PFSK-1 (cell line): ENCODE measurements around the gene C19orf73.

Experiments
- FOXP2 ChIP-seq: optimal IDR thresholded peaks from 2 replicates; pipeline ENCODE3; 2011; ENCODE audit warnings: borderline replicate concordance, control low read depth, inconsistent platforms; ENCODE audit not compliant: insufficient read depth; ENCODE audit errors: extremely low read length, extremely low read depth
- POLR2AphosphoS5 ChIP-seq: IDR thresholded peaks from 2 replicates; pipeline ENCODE4 v1.6.1; 2012; ENCODE audit warnings: low read depth, mild to moderate bottlenecking, control low read depth, low read length, moderate library complexity
- SIN3A ChIP-seq: IDR thresholded peaks from 2 replicates; pipeline ENCODE4 v1.6.1; 2012; ENCODE audit warnings: mild to moderate bottlenecking, low read length, moderate library complexity, borderline replicate concordance; ENCODE audit not compliant: insufficient read depth
- TAF1 ChIP-seq: IDR thresholded peaks from 2 replicates; pipeline ENCODE4 v1.6.1; 2012; ENCODE audit warnings: low read length, control low read depth, borderline replicate concordance; ENCODE audit not compliant: insufficient read depth
- TF ChIP-seq, protein P1 (sequence below), 2 experiments: IDR thresholded peaks; 2 replicates each; pipeline versions ENCODE4 v1.6.1 to v1.8.0; 2011 to 2012; ENCODE audit warnings: low read depth in 2 of 2, low read length in 2 of 2, control low read depth in 1 of 2, inconsistent platforms in 1 of 2, mild to moderate bottlenecking in 1 of 2, moderate library complexity in 1 of 2; ENCODE audit not compliant: insufficient read depth in 1 of 2

Gene C19orf73

DNA sequence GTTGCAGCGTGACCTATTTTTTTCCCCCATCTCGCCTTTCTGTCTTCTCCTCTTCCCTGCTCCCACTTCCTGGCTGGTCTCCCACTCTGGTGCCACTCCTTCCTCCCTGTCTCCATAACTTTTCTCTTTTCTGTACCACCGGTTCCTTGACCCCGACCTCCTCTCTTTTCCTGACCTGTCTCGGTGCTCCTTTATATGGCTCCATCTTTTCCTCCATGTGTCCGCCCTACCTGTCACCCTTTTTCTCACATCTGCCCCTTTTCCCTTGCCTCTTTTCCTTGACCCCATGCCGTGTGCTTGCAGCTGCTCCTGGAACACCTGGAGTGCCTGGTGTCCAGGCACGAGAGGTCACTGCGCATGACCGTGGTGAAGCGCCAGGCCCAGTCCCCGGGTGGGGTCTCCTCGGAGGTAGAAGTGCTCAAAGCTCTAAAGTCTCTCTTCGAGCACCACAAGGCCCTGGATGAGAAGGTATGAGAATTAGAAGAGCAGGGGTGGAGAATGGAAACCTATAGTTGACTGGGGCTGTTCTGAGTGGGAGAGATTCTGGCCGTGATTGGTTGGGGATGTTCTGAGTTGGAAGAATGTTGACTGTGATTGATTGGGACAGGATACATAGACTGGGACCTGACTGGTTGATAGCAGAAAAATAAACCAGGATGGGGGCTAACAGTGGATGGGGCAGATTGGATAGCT is 9.7 kb upstream of the C19orf73 start:
- TF ChIP-seq POLR2AphosphoS5, result no peak
- 0 out of 2 replicates have a peak, but pooled peaks have one; percentile 4 for TF ChIP-seq SIN3A
- TF ChIP-seq TAF1, result peak; percentile 43; the same call in 1 of the 2 replicates
- no peak for TF ChIP-seq FOXP2

DNA sequence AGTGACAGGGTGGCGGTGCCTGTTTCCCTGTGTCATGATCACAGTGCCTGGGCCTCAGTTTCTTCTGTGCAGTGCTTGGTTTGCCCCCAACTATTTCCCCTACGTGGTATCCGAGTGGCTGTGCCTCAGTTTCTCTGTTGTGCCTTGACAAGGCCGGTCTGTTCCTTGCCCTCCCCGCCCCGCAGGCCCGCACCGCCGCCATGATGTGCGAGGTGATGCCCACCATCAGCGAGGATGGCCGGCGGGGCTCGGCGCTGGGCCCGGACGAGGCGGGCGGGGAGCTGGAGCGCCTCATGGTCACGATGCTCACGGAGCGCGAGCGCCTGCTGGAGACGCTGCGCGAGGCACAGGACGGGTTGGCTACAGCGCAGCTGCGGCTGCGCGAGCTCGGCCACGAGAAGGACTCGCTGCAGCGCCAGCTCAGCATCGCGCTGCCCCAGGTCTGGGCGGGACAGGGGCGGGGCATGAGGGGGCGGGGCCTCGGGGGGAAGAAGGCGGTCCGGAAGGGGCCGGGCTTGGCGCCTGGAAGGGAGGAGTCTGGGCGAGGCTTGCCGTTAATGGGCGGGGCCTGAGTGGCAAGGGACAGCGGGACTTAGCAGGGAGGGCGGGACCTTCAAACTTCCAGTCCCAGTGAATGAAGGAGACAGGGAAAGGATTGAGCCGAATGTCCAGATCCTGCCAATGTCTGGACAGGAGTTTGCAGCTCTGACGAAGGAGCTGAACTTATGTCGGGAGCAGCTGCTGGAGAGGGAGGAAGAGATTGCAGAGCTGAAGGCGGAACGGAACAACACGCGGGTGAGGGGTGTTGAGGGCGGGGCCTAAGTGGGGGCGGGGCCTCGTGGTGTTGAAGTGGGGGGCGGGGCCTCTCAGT is 9.0 kb upstream of the C19orf73 start:
- TF ChIP-seq TAF1, result no peak; the same call in 1 of the 2 replicates
- TF ChIP-seq, protein P1, sequence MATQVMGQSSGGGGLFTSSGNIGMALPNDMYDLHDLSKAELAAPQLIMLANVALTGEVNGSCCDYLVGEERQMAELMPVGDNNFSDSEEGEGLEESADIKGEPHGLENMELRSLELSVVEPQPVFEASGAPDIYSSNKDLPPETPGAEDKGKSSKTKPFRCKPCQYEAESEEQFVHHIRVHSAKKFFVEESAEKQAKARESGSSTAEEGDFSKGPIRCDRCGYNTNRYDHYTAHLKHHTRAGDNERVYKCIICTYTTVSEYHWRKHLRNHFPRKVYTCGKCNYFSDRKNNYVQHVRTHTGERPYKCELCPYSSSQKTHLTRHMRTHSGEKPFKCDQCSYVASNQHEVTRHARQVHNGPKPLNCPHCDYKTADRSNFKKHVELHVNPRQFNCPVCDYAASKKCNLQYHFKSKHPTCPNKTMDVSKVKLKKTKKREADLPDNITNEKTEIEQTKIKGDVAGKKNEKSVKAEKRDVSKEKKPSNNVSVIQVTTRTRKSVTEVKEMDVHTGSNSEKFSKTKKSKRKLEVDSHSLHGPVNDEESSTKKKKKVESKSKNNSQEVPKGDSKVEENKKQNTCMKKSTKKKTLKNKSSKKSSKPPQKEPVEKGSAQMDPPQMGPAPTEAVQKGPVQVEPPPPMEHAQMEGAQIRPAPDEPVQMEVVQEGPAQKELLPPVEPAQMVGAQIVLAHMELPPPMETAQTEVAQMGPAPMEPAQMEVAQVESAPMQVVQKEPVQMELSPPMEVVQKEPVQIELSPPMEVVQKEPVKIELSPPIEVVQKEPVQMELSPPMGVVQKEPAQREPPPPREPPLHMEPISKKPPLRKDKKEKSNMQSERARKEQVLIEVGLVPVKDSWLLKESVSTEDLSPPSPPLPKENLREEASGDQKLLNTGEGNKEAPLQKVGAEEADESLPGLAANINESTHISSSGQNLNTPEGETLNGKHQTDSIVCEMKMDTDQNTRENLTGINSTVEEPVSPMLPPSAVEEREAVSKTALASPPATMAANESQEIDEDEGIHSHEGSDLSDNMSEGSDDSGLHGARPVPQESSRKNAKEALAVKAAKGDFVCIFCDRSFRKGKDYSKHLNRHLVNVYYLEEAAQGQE (IDR thresholded peaks at IDR 0.05; ENCODE audit: insufficient read depth in 1 of 2, low read depth in 2 of 2, low read length in 2 of 2), result peak; percentile 31 to 39; a peak in 1 of 4 replicates
- TF ChIP-seq FOXP2, result peak; percentile 91
- no peak for TF ChIP-seq POLR2AphosphoS5
- 0 out of 2 replicates have a peak, but pooled peaks have one; percentile 75 for TF ChIP-seq SIN3A

DNA sequence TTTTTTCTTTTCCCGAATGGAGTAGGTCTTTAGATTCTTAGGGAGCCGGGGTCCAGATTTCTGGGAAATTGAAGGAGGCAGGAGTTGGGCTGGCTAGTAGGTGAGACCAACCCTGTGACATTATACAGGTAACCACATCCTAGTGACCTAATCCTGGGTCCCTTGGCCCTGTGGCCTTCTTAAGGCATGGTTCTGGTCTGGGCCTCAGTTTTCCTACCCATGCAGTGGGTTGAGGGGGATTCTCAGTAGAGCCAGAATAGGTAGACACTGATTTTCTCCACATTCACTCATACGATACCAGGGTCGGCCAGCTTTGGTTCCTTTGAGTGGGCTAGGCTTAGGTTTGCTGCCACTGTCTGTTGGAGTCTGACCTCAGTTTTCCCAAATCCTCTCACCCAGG is 7.6 kb upstream of the C19orf73 start:
- TF ChIP-seq, protein P1 (IDR thresholded peaks at IDR 0.05; ENCODE audit: insufficient read depth in 1 of 2, low read depth in 2 of 2, low read length in 2 of 2), result no peak
- no peak for TF ChIP-seq FOXP2
- TF ChIP-seq TAF1, result no peak
- no peak for TF ChIP-seq POLR2AphosphoS5
- TF ChIP-seq SIN3A, result no peak

DNA sequence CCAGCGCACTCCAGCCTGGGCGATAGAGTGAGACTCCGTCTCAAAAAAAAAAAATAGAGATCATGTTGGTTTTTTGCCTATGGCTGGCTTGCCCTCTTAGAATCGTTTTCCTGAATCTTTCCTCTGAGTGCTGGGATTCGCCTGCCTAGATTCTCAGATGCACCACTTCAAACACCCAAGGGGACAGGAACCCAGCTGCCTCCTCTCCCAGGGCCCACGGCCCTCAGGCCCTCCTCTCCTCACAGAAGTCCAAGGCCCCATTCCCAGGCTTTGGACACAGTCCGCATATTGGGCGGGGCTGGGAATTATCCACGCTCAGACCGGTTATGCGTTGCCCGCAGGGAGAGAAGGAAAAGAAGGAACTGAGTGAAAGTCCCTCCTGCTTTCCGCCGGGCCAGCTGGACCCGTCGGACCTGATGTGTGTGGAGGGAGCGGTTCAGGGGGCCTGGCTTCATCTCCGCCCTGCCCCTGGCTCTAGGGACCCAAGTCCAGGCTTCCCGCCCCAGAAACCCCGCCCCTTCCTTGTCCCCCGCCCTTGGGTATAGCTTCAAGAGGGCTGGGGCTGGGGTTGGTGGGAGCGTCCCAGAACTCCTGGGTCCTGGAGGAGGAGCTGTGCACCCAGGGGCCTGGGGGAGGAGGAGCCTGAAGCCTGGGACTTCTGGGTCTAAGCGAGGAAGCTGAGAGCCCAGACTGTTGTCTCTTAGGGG is 6.2 kb upstream of the C19orf73 start:
- TF ChIP-seq POLR2AphosphoS5 (no peak), FOXP2 (no peak), SIN3A (no peak), TAF1 (no peak)
- TF ChIP-seq, protein P1 (IDR thresholded peaks at IDR 0.05; ENCODE audit: insufficient read depth in 1 of 2, low read depth in 2 of 2, low read length in 2 of 2), result no peak

DNA sequence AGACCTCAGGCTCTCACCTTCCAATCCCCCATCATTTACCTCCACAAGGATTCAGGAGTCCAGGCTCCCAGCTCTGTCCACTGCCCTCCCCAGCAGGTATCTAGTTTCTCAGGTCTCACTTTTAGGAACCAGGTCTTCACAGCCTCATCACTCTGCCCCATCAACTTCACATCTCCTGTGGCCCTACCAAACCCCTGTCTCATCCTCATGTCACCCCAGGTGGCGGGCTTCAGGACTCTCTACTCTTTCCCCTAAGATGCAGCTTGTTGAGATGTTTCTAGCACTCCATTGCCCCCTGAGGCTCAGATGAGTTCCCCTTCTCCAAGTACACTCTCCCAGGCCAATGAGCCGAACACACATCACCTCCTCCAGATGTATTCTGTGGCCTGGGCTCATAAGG is 1.9 kb upstream of the C19orf73 start:
- TF ChIP-seq POLR2AphosphoS5 (no peak), TAF1 (no peak), SIN3A (no peak), FOXP2 (no peak)
- TF ChIP-seq, protein P1 (IDR thresholded peaks at IDR 0.05; ENCODE audit: insufficient read depth in 1 of 2, low read depth in 2 of 2, low read length in 2 of 2), result no peak
